NAMALWA (cell line): ENCODE data around the gene ZBED6.

Experiments
- DNase-seq: peaks from one replicate; pipeline ENCODE4 v3.0.0-alpha.2; 2015; ENCODE audit warnings: low spot score

Gene ZBED6

DNA sequence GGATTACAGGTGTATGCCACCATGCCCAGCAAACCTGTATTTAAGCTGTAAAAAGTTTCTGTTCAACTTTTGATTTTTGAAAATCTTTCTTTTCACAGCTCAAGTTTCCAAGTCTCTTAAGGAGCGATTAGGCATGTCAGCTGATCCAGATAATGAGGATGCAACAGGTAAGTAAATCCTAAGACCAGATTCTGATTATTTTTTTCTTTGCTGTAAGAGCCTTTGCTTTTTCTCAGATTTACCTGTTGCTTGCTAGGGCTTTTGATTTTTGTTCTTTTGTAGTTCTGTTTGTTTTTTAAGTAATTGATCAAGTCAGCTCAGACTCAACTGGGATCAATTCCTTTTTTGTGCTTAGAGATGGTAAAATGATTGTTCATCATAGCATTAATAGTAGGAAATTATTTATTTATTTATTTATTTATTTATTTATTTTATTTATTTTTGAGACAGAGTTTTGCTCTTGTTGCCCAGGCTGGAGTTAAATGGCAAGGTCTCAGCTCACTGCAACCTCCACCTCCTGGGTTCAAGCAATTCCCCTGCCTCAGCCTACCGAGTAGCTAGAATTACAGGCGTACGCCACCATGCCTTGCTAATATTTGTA lies 44.9 kb downstream of the ZBED6 start:
- DNase-seq = no peak

DNA sequence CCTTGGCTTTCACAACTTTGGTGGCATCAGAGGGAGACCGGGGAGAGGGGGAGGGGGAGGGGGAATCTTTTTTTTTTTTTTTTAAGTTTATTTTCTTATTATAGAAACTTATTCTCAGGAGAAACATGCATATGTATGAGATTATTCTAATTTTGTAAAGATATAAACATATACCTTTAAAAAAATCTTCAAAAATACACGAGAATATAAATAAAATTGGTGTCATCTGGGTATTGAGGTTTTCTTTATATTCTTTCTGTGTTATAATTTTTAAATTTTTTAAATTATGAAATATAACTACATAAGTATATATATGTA lies 47.1 kb downstream of the ZBED6 start:
- no peak for DNase-seq

DNA sequence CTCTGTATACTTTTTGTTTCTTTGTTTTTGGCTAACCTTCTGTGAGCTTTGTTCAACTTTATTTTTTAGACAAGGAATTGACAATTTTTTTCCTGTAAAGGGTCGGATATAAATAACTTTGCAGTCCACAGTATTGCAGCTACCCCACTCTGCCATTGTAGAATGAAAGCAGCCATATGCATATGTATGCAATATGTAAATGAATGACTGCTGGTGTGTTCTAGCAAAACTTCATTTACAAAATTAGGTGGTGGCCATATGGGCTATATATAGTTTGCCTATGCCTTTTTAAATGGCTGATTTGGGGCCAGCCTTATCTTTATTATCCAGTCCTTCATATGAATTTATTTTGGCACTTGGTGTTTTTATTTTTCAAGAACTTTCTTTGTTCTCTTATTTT lies 48.0 kb downstream of the ZBED6 start:
- no peak for DNase-seq
